ENCODE data around the gene DOCK10. TPM values are rescaled to one million over a fixed set of nuclear protein-coding genes. Genes with fewer than 3 reads are reported as not detected.

Gene DOCK10
- total RNA-seq, 1 donor from 2014 or later: 138 TPM

DNA sequence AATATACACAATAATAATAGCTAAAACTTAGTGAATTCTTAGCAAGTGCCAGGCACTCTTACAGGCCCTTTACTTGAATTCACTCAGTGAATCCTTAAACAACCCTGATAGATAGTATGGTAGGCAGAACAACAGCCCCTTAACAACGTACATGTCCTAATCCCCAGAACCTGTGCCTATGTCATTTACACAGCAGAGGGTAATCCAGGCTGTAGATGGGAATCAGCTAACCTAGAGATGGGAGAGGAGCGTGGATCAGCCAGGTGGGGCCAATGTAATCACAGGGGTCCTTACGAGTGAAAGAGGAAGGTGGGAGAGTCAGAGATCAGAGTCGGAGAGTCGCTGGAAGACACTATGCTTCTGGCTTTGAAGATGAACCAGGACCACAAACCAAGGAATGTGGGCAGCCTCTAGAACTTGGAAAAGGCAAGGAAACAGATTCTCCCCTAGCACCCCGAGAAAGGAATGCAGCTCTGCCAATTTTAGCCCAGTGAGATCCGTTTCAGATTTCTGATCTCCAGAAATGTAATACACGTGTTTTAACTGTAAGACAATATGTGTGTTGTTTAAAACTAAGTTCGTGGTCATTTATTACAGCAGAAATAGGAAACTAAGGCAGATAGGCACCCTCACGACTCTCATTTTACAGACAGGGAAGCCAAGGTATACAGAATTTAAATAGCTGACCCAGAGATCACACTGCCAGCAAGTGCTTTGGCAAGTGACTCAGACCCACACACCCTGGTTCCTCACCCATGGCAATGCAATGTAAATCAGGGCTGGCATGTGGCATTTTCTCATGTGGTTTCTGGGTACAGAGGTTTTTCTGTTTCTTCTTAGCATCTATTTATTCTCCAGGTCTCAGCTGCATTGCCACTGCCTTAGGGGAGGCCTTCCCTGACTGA is 68.9 kb downstream of the DOCK10 start:
- no peaks in the 10 kb centered on the region for H3K9me3 Mint-ChIP-seq
- no peak overlapping the region for H3K4me3 Mint-ChIP-seq
- intact Hi-C loops (cut with micrococcal nuclease): no loop called here
- peaks cover 69% of the 10 kb centered on the region for H3K4me1 Mint-ChIP-seq
- H3K27me3 Mint-ChIP-seq: no peaks in the 10 kb centered on the region
- no peak overlapping the region for H3K27ac Mint-ChIP-seq
- DNase-seq: no peak
- H3K36me3 Mint-ChIP-seq (ENCODE audit: low read depth): peaks cover 33% of the 10 kb centered on the region

DNA sequence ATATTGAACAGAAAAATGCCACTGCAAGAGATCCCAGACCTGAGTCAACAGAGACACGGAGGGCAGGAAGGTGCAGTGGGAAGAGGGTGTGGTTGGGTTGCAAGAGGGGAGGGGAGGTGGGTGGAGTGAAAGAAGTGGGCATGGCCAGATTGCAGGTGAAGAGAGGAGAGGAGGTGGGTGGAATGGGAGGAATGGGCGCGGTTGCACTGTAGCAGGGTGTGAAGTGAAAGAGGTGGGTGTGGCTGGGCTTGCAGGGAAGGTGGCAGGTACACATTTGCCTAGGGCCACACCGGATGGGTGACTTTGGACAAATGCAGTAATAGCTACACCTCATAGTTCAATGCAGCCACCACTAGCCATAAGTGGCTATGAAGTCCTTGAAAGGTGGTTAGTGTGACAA is 71.1 kb downstream of the DOCK10 start:
- H3K4me3 Mint-ChIP-seq: peak overlapping the region; percentile 31
- intact Hi-C loops (cut with micrococcal nuclease): no loop called here
- no peaks in the 10 kb centered on the region for H3K9me3 Mint-ChIP-seq
- H3K27ac Mint-ChIP-seq: peak overlapping the region; percentile 12
- peaks cover 62% of the 10 kb centered on the region for H3K4me1 Mint-ChIP-seq
- no peaks in the 10 kb centered on the region for H3K27me3 Mint-ChIP-seq
- peaks cover 31% of the 10 kb centered on the region for H3K36me3 Mint-ChIP-seq (ENCODE audit: low read depth)
- DNase-seq: no peak

DNA sequence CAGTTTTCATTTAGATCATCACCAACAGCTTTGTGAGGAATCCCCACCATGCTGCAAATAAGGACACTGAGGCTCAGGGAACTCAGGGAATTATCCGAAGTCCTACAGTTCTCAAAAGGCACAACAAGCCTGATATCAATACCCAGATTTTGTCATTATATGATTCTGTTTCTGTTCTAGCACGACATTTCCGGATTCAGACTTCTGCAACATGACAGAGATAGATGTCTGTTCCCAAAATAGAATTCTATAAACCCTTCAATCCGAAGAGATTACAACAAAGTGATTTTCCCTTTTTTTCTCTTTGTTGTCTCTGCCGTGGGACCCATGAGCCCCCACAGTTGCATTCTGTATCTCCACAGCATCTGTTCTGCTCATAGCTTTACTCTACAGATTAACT is 72.0 kb downstream of the DOCK10 start:
- Mint-ChIP-seq H3K4me3 (peak overlapping the region; percentile 35), H3K9me3 (no peaks in the 10 kb centered on the region), H3K27ac (peak overlapping the region; percentile 83), H3K27me3 (no peaks in the 10 kb centered on the region), H3K36me3 (ENCODE audit: low read depth) (peaks cover 32% of the 10 kb centered on the region), H3K4me1 (peaks cover 58% of the 10 kb centered on the region)
- no peak for DNase-seq
- intact Hi-C loops (cut with micrococcal nuclease): no loop called here

DNA sequence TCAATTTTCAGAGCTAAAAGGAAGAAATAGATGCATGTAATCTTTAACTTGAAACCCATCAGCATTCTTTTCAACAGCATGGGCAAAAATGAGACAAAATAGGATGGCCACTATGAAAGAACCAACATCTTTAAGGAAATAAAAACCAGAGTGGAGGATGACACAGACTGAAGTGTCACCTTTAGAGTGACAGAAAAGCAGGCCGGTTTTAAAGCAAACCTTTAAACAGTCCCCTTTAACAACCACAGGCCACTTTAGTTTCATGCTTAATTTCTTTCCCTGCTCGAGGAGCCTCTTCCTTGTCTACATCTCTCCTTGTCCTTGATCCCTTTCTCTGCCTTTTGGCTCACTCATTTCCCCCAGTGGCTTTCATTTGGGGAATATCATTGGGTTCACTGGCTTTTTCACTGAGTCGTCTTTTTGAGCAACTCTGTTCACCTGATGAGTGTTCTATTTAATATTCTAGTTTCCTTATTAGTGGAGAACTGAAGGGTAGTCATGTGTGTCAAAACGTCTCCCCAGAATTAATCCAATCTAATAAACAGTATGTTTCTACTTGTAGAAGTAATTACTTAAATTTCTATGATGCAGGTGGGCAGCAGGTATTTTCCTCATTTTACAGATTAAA is 72.5 kb downstream of the DOCK10 start:
- H3K9me3 Mint-ChIP-seq: no peaks in the 10 kb centered on the region
- peaks cover 53% of the 10 kb centered on the region for H3K4me1 Mint-ChIP-seq
- DNase-seq: no peak
- intact Hi-C loops (cut with micrococcal nuclease): loop anchor here (2.0 kb wide), 2 partner anchors 13 to 17 kb away; no protein-coding TSS in a partner anchor
- peaks cover 32% of the 10 kb centered on the region for H3K36me3 Mint-ChIP-seq (ENCODE audit: low read depth)
- H3K27me3 Mint-ChIP-seq: no peaks in the 10 kb centered on the region
- peak overlapping the region; percentile 83 for H3K27ac Mint-ChIP-seq
- H3K4me3 Mint-ChIP-seq: peak overlapping the region; percentile 35

DNA sequence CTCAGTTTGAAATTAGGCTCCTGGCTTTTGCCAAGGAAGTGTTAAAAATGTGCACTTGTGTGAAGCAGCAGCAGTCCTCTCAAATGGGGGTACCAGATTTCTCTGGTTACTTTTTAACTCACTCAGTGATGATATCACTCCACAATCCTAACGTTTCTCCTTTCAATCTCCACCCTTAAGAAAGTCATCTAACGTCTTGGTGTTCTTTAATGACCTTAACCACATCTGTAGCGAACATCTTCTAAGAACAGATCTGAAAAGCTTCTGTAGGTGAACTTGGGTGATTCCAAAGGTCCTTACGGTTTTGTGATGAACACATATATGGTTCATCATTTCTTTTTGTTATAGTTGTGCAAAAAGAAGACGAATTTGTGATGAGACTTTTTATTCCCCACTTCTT is 73.2 kb downstream of the DOCK10 start:
- no peak for DNase-seq
- Mint-ChIP-seq H3K4me3 (no peak overlapping the region), H3K9me3 (no peaks in the 10 kb centered on the region), H3K27me3 (no peaks in the 10 kb centered on the region), H3K27ac (peak overlapping the region; percentile 83), H3K4me1 (peaks cover 51% of the 10 kb centered on the region), H3K36me3 (ENCODE audit: low read depth) (peaks cover 33% of the 10 kb centered on the region)
- intact Hi-C loops (cut with micrococcal nuclease): loop anchor here (2.0 kb wide), 2 partner anchors 14 to 16 kb away; no protein-coding TSS in a partner anchor

DNA sequence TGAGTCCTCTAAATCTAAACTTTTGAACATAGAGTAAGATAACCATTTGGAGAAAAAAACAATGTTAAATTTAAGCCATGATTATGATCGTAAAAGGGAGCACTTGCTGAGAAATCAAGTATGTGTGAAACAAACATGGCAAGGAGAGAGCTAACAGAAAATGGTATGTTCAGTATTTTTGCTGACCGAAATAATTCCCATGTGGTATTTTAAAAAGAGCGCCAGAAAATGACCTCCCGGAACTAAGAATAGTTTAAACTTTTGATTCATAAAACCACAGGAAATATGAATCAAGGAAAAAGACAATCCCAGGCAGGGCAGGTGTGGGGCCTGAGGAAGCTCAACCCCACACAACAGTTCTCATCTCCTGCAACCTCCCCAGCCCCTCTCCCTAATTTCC is 74.2 kb downstream of the DOCK10 start:
- H3K36me3 Mint-ChIP-seq (ENCODE audit: low read depth): peaks cover 30% of the 10 kb centered on the region
- no peak overlapping the region for H3K4me3 Mint-ChIP-seq
- no peak for DNase-seq
- no peaks in the 10 kb centered on the region for H3K27me3 Mint-ChIP-seq
- peaks cover under 1% of the 10 kb centered on the region for H3K9me3 Mint-ChIP-seq
- H3K4me1 Mint-ChIP-seq: peaks cover 44% of the 10 kb centered on the region
- H3K27ac Mint-ChIP-seq: no peak overlapping the region
- intact Hi-C loops (cut with micrococcal nuclease): loop anchor here (2.0 kb wide), 2 partner anchors 15 kb away; no protein-coding TSS in a partner anchor

DNA sequence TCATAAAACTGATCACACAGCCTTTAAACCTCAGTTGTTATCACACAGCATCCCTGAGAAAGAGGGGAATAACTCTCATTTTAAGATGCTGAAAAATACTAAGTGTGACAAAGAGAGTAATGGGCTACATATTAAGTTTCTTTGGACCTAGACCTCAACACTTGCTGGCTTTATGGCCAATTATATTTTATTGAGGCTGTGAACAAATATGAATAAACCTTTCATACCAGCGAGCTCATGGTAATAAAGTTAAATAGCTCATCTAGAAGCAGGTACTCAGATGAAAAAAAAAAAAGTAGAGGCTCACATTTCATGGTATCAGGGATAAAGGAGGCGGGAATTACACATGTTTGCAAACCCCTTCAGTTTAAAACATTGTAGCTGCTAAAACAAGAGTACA is 75.7 kb downstream of the DOCK10 start:
- peaks cover 48% of the 10 kb centered on the region for H3K4me1 Mint-ChIP-seq

DNA sequence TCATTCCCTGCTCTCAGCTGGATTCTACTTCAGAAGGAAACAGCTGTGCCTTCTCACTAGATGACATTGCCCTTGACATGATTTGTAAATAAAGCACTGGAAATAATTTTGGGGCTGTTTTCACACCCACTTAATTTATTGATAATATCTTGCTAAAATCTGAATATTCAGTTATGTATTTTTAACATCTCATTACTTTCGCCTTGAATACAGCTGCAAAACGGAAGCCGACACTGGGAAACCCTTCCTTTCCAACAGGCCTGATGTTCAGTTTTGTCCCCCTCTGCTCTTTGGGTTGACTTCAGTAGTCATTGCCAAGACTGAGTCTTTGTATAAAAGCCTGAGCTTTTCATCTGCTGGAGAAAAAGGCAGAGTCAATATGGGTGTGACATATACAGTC is 82.7 kb downstream of the DOCK10 start:
- Mint-ChIP-seq H3K4me1 (peaks cover 56% of the 10 kb centered on the region), H3K27me3 (no peaks in the 10 kb centered on the region), H3K27ac (no peak overlapping the region), H3K4me3 (no peak overlapping the region), H3K36me3 (ENCODE audit: low read depth) (peaks cover 36% of the 10 kb centered on the region), H3K9me3 (peaks cover 3% of the 10 kb centered on the region)
- no peak for DNase-seq
- intact Hi-C loops (cut with micrococcal nuclease): no loop called here

More for the DNA sequence above, 75.7 kb downstream of the DOCK10 start:
- no peak overlapping the region for H3K4me3 Mint-ChIP-seq
- peaks cover 3% of the 10 kb centered on the region for H3K9me3 Mint-ChIP-seq
- intact Hi-C loops (cut with micrococcal nuclease): no loop called here
- peaks cover 38% of the 10 kb centered on the region for H3K36me3 Mint-ChIP-seq (ENCODE audit: low read depth)
- H3K27ac Mint-ChIP-seq: no peak overlapping the region
- DNase-seq: no peak
- no peaks in the 10 kb centered on the region for H3K27me3 Mint-ChIP-seq

DNA sequence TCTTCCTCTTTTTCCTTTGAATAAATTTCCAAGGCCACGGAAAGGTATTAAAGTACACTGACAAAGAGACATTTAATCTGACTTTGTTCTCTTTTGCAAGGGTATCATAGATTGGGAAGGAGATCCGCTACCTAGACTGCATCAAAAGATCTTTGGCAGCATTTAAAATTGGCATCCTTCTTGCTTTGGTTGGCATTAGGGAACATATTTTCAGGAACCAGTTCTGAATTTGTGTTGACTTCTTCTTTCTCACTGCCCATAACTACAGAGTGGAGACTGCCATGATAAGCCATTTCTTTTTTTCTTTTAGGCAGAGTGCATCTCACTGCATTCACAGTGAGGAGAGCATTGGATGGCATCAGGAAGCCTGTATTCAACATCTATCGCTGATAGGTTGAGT is 83.4 kb downstream of the DOCK10 start:
- H3K27me3 Mint-ChIP-seq: no peaks in the 10 kb centered on the region
- intact Hi-C loops (cut with micrococcal nuclease): no loop called here
- H3K36me3 Mint-ChIP-seq (ENCODE audit: low read depth): peaks cover 33% of the 10 kb centered on the region
- no peak overlapping the region for H3K4me3 Mint-ChIP-seq
- peaks cover 3% of the 10 kb centered on the region for H3K9me3 Mint-ChIP-seq
- peaks cover 60% of the 10 kb centered on the region for H3K4me1 Mint-ChIP-seq
- DNase-seq: no peak
- H3K27ac Mint-ChIP-seq: no peak overlapping the region

DNA sequence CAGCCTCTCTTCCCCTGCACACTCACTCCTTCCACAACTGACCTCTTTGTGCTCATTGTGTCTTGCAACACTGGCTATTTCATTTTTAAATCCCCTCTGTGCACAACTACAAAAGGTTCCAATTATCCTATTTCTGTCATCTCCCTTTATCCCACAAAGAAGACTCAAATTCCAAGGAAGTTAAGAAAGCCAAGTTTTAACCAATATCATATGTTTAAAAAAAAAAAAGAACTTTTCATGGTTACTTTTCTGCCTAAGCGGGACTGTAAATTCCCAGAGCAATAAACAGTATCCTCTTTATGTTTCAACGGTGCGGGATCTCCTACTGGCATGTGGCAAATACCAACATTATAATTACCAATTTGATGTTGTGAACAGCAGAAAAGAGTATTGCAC is 83.8 kb downstream of the DOCK10 start:
- Mint-ChIP-seq H3K4me3 (no peak overlapping the region), H3K36me3 (ENCODE audit: low read depth) (peaks cover 33% of the 10 kb centered on the region), H3K27ac (peak overlapping the region; percentile 35), H3K9me3 (peaks cover 3% of the 10 kb centered on the region), H3K4me1 (peaks cover 64% of the 10 kb centered on the region), H3K27me3 (no peaks in the 10 kb centered on the region)
- DNase-seq: no peak
- intact Hi-C loops (cut with micrococcal nuclease): no loop called here

DNA sequence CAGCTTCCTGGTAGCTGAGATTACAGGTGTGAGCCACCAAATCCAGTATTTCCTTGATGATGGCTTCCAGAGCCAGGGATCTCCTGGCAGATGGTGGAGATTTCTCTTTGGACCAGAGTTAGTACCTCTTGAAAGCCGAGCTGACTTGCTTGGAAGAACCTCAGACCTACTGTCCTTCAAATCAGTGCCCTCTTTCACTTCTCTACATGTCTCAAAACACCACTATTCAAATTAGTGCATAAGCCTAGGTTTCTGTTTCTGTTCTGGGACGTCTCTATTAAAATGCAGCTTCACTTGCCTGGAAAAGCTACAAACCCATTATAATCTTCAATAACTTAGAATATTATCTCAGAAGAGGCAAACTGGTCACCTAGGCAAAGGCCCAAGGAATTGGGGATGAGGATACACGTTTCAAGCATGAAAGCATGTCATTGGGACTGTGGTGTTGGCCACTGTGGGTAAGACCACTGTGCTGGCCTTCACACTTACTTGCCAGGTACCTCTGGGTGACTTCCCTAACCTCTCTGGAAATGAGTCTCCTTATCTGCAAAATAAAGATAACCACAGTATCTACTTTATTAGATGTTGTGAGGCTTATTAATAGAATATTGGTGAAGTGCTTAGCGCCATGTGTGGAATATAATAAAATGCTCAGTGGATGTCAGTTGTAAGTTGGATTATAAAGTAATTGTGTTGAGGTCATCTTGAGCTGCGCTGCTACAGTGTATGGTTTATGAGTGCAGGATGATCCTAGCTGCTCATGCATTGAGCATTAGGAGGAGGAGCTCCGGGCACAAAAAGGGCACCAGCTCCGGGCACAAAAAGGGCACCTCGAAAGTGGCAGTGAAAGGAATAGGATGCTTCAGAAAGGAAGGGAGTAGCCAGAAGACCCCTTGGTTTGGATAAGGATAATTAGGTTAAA is 84.5 kb downstream of the DOCK10 start:
- Mint-ChIP-seq H3K4me3 (peak overlapping the region; percentile 13), H3K36me3 (ENCODE audit: low read depth) (peaks cover 32% of the 10 kb centered on the region), H3K9me3 (no peaks in the 10 kb centered on the region), H3K27ac (peak overlapping the region; percentile 35), H3K27me3 (no peaks in the 10 kb centered on the region), H3K4me1 (peaks cover 66% of the 10 kb centered on the region)
- no peak for DNase-seq
- intact Hi-C loops (cut with micrococcal nuclease): no loop called here

DNA sequence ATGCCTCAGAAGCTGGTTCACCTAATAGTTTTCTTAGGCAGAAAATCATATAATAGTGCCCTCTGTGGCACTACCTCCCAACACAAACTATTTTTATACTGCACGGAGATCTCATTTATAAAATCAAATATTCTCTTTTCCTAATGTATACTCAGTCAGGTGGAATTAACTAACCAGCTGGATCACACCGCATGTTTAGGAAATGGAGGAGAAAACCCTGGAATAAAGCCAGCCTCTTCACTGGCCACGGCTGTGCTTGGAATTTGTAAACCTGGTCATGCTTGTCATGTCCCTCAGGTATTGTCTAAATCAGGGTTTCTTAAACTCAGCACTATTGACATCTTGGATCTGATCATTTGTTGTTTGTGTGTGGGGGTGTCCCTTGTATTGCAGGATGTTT is 85.6 kb downstream of the DOCK10 start:
- no peak overlapping the region for H3K27ac Mint-ChIP-seq
- H3K27me3 Mint-ChIP-seq: no peaks in the 10 kb centered on the region
- peaks cover 3% of the 10 kb centered on the region for H3K9me3 Mint-ChIP-seq

DNA sequence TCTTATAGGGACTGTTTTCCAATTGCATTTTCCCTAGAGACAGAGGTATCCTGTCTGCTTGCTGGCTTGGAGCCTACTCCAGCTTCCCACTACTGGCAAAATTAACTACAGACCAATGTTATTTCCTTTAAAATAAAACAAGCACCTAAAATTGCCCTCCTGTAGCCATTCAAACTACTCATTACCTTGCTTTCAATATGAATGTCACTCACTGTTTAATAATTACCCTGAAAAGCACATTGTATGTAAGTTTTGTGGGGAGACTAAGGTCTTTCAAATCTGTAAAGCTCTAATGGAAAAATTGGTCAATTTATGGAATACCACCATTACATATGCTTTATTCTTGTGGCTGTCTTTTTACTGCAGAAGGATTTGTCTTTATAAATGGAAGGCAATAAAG is 87.3 kb downstream of the DOCK10 start:
- H3K9me3 Mint-ChIP-seq: peaks cover 6% of the 10 kb centered on the region

More for the DNA sequence above, 85.6 kb downstream of the DOCK10 start:
- Mint-ChIP-seq H3K4me3 (no peak overlapping the region), H3K36me3 (ENCODE audit: low read depth) (peaks cover 32% of the 10 kb centered on the region), H3K4me1 (peaks cover 64% of the 10 kb centered on the region)
- DNase-seq: no peak
- intact Hi-C loops (cut with micrococcal nuclease): no loop called here

More for the DNA sequence above, 87.3 kb downstream of the DOCK10 start:
- Mint-ChIP-seq H3K36me3 (ENCODE audit: low read depth) (peaks cover 34% of the 10 kb centered on the region), H3K4me3 (no peak overlapping the region), H3K27ac (no peak overlapping the region), H3K27me3 (no peaks in the 10 kb centered on the region), H3K4me1 (peaks cover 64% of the 10 kb centered on the region)
- intact Hi-C loops (cut with micrococcal nuclease): no loop called here
- DNase-seq: no peak
